Neural cell (in vitro differentiated cells): Measurements from ENCODE around the gene SULT1B1.

Experiments used
- CTCF ChIP-seq: fragments of 450-650 bp; IDR thresholded peaks from 2 replicates; pipeline ENCODE4 v1.5.1; 2014; ENCODE audit warnings: antibody characterized with exemption, mild to moderate bottlenecking, moderate library complexity; ENCODE audit not compliant: poor library complexity, severe bottlenecking
- EZH2 ChIP-seq: fragments of 200-600, 300-800 bp; shearing (Covaris generic), sonication (generic); IDR thresholded peaks from 2 replicates; pipeline ENCODE4 v1.6.1; 2014; ENCODE audit warnings: antibody characterized with exemption, low read length, borderline replicate concordance, mild to moderate bottlenecking; ENCODE audit not compliant: insufficient read depth, poor library complexity, severe bottlenecking
- MXI1 ChIP-seq: fragments of 450-650 bp; conservative IDR thresholded peaks from 2 replicates; pipeline ENCODE4 v1.6.1; 2014; ENCODE audit warnings: antibody characterized with exemption, mild to moderate bottlenecking; ENCODE audit not compliant: poor library complexity, severe bottlenecking
- POLR2AphosphoS5 ChIP-seq: IDR thresholded peaks from 2 replicates; pipeline ENCODE4 v1.6.1; 2012
- REST ChIP-seq: IDR thresholded peaks from 2 replicates; pipeline ENCODE4 v1.6.1; 2012; ENCODE audit warnings: borderline replicate concordance
- SMC3 ChIP-seq: fragments of 450-650 bp; conservative IDR thresholded peaks from 2 replicates; pipeline ENCODE4 v1.6.1; 2014; ENCODE audit warnings: antibody characterized with exemption, mild to moderate bottlenecking, moderate library complexity; ENCODE audit not compliant: poor library complexity
- TAF1 ChIP-seq: IDR thresholded peaks from 2 replicates; pipeline ENCODE4 v1.6.1; 2012; ENCODE audit warnings: low read depth

- TF ChIP-seq POLR2AphosphoS5 (no peak), CTCF (no peak), REST (no peak), EZH2 (no peak), SMC3 (no peak), TAF1 (no peak), MXI1 (no peak)
Measured at GRCh38 chr4:69780141-69780540, 19.7 kb upstream of the SULT1B1 start.
